Keratinocyte (primary cell): ENCODE measurements around the gene MEGF8.

ENCODE experiments used
- EZH2 ChIP-seq: IDR thresholded peaks from one replicate; pipeline ENCODE4 v1.6.1; 2012; ENCODE audit warnings: inconsistent platforms, mild to moderate bottlenecking, low read length, moderate library complexity
- TF ChIP-seq, protein P1 (sequence below), 3 experiments: IDR thresholded peaks in 1 of 3; conservative IDR thresholded peaks in 1 of 3; optimal IDR thresholded peaks in 1 of 3; 2 replicates in 2 of 3; 3 replicates in 1 of 3; pipeline versions ENCODE3 to v1.5.1; 2011; ENCODE audit warnings: low read length in 3 of 3, mild to moderate bottlenecking in 3 of 3, moderate library complexity in 2 of 3, control low read depth in 1 of 3, inconsistent platforms in 1 of 3; ENCODE audit not compliant: insufficient read depth in 2 of 3; ENCODE audit errors: extremely low read depth in 1 of 3

DNA sequence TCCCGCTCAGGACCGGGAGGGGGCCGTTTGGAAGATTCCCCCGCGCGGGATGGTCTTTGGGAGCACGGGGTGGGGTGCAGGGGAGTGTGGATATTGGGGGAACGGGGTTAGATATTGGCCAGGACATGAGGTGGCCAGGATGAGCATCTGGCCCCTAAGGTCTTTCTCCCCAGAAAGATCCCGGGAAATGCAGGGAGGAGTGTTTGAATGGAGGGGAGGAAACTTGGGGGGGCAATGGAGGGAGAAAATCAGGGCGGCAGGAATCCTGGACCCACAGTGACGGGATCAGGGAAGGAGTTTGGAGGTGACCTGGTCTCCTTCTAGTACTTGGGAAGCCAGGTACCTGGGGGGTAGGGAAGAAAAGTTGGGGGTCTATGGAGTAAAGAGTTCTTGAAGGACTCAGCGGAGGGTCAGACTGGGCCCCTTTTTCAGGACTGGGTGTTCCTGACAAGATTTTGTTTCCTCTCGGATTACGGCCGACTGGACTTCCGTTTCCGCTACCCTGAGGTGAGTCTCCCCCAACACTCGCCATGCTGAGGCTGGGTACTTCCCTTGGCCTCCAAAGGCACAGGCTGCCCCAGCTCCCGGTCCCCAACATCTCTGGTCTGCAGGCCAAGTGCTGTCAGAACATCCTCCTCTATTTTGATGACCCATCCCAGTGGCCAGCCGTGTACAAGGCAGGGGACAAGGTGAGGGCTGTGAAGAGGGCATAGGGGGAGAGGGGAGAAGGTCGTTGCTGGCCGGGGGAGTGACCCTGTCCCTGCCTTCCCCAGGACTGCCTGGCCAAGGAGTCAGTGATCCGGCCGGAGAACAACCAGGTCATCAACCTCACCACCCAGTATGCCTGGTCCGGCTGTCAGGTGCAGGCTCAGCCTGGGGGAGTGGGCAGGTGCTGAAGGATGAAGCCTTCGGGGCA is 11.3 kb upstream of the MEGF8 start:
- TF ChIP-seq EZH2 = no peak
- TF ChIP-seq, protein P1, sequence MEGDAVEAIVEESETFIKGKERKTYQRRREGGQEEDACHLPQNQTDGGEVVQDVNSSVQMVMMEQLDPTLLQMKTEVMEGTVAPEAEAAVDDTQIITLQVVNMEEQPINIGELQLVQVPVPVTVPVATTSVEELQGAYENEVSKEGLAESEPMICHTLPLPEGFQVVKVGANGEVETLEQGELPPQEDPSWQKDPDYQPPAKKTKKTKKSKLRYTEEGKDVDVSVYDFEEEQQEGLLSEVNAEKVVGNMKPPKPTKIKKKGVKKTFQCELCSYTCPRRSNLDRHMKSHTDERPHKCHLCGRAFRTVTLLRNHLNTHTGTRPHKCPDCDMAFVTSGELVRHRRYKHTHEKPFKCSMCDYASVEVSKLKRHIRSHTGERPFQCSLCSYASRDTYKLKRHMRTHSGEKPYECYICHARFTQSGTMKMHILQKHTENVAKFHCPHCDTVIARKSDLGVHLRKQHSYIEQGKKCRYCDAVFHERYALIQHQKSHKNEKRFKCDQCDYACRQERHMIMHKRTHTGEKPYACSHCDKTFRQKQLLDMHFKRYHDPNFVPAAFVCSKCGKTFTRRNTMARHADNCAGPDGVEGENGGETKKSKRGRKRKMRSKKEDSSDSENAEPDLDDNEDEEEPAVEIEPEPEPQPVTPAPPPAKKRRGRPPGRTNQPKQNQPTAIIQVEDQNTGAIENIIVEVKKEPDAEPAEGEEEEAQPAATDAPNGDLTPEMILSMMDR (optimal IDR thresholded peaks at IDR 0.05 in 1 of 3, IDR thresholded peaks at IDR 0.05 in 1 of 3, conservative IDR thresholded peaks at IDR 0.05 in 1 of 3; ENCODE audit: extremely low read depth in 1 of 3, insufficient read depth in 2 of 3, low read length in 3 of 3) = no peak
